Activated B cell treated with CpG ODN at 0.5 μM for 24 hours (primary cell): Measurements from ENCODE around the gene IRAK1. TPM values are rescaled to one million over a fixed set of nuclear protein-coding genes. Genes with fewer than 3 reads are reported as not detected.

ENCODE experiments used
- ATAC-seq: fragments of 200-7000 bp; cut with Tn5 transposase; one replicate; pipeline ENCODE4 v1.10.0; 2021; ENCODE audit warnings: low read depth, mild to moderate bottlenecking, moderate library complexity
- CTCF ChIA-PET: fragments of 350-600 bp; sonication (Branson Sonifier 250); formaldehyde crosslinking; loops from one replicate; lab custom pipeline; 2021; ENCODE audit warnings: antibody characterized with exemption; lab: Charles Lee
- POLR2A ChIA-PET: fragments of 350-600 bp; sonication (Branson Sonifier 250); formaldehyde crosslinking; loops from one replicate; lab custom pipeline; 2021; ENCODE audit warnings: antibody characterized with exemption; lab: Charles Lee
- DNase-seq: peaks from one replicate; pipeline ENCODE4 v3.0.0; 2022
- H3K27ac Mint-ChIP-seq: one replicate; pipeline ENCODE4 v1.8.0; 2020; ENCODE audit warnings: mixed read lengths
- H3K27me3 Mint-ChIP-seq: one replicate; pipeline ENCODE4 v1.8.0; 2021; ENCODE audit warnings: mixed read lengths
- H3K36me3 Mint-ChIP-seq: one replicate; pipeline ENCODE4 v1.8.0; 2021; ENCODE audit warnings: low read depth, mixed read lengths
- H3K4me1 Mint-ChIP-seq: one replicate; pipeline ENCODE4 v1.8.0; 2021; ENCODE audit warnings: mixed read lengths
- H3K4me3 Mint-ChIP-seq: one replicate; pipeline ENCODE4 v1.8.0; 2020; ENCODE audit warnings: mild to moderate bottlenecking, mixed read lengths
- H3K9me3 Mint-ChIP-seq: one replicate; pipeline ENCODE4 v1.8.0; 2020; ENCODE audit warnings: mixed read lengths
- intact Hi-C: fragments of 100-400 bp; cut with micrococcal nuclease; formaldehyde crosslinking; loops from one replicate; pipeline ENCODE4 v1.15.1; 2024
- total RNA-seq: library from RNA; stranded (reverse); gene quantifications from 2 replicates; pipeline ENCODE4 v1.2.3, GENCODE V29; 2022
- TF ChIP-seq, protein P1 (sequence below): fragments of 200-600 bp; IDR thresholded peaks from one replicate; pipeline ENCODE4 v1.8.0; 2022; ENCODE audit warnings: antibody characterized with exemption, mild to moderate bottlenecking

The IRAK1 gene
- total RNA-seq, 1 donor from 2014 or later = 146 TPM

GRCh38 chrX:153968754-153969124 is 51.0 kb downstream of the IRAK1 start:
- POLR2A ChIA-PET = interaction anchor here (0.9 to 8.1 kb wide), 7 partner anchors 7 to 51 kb away, joined by 3 to 114 read pairs (median 4); partner anchors contain the start of genes ARHGAP4 and IRAK1
- no peaks in the 10 kb centered on the region for H3K9me3 Mint-ChIP-seq
- H3K4me3 Mint-ChIP-seq = peak overlapping the region; percentile 100
- peaks cover 17% of the 10 kb centered on the region for H3K36me3 Mint-ChIP-seq
- CTCF ChIA-PET = interaction anchor here (1.0 to 1.6 kb wide), 3 partner anchors 21 to 45 kb away, joined by 3 to 8 read pairs (median 6); no protein-coding TSS in a partner anchor
- DNase-seq = no peak
- TF ChIP-seq, protein P1, sequence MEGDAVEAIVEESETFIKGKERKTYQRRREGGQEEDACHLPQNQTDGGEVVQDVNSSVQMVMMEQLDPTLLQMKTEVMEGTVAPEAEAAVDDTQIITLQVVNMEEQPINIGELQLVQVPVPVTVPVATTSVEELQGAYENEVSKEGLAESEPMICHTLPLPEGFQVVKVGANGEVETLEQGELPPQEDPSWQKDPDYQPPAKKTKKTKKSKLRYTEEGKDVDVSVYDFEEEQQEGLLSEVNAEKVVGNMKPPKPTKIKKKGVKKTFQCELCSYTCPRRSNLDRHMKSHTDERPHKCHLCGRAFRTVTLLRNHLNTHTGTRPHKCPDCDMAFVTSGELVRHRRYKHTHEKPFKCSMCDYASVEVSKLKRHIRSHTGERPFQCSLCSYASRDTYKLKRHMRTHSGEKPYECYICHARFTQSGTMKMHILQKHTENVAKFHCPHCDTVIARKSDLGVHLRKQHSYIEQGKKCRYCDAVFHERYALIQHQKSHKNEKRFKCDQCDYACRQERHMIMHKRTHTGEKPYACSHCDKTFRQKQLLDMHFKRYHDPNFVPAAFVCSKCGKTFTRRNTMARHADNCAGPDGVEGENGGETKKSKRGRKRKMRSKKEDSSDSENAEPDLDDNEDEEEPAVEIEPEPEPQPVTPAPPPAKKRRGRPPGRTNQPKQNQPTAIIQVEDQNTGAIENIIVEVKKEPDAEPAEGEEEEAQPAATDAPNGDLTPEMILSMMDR = no peak
- intact Hi-C loops = loop anchor here (1.0 kb wide), 1 partner anchor 83 kb away; no protein-coding TSS in a partner anchor
- no peak for ATAC-seq
- H3K4me1 Mint-ChIP-seq = peaks cover 58% of the 10 kb centered on the region
- H3K27me3 Mint-ChIP-seq = no peaks in the 10 kb centered on the region
- peak overlapping the region; percentile 18 for H3K27ac Mint-ChIP-seq

DNA sequence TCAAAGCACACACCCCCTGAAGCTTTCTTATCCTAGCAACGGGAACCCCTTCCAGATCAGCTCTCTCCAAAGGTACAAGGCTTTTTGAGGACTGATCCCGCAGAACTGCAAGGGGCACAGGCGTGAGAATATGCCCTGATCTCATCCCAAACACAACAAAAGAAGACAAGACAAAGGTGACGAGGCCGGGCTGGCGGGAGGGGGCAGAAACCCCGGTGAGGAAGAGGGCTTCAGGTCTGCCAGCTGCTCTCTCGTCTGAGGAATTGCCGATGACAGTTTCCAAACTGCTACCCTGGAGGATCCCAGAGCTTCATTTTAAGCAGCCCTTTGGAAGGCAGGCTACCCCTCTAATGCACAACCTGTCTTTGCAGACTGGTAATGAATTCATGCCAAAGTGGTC is 51.4 kb downstream of the IRAK1 start:
- ATAC-seq = no peak
- no peak for DNase-seq
- ChIA-PET CTCF (interaction anchor here (1.3 to 1.6 kb wide), 3 partner anchors 21 to 45 kb away, joined by 3 to 8 read pairs (median 6); no protein-coding TSS in a partner anchor), POLR2A (interaction anchor here (0.7 to 8.1 kb wide), 6 partner anchors 34 to 52 kb away, joined by 3 to 114 read pairs (median 4); partner anchors contain the start of genes ARHGAP4 and IRAK1)
- Mint-ChIP-seq H3K4me1 (peaks cover 54% of the 10 kb centered on the region), H3K4me3 (peak overlapping the region; percentile 75), H3K27ac (peak overlapping the region; percentile 79), H3K27me3 (no peaks in the 10 kb centered on the region), H3K36me3 (peaks cover 19% of the 10 kb centered on the region), H3K9me3 (no peaks in the 10 kb centered on the region)
- TF ChIP-seq, protein P1 = no peak
- intact Hi-C loops = no loop called here

GRCh38 chrX:153967536-153968224 is 52.0 kb downstream of the IRAK1 start:
- Mint-ChIP-seq H3K4me1 (peaks cover 51% of the 10 kb centered on the region), H3K27me3 (no peaks in the 10 kb centered on the region), H3K36me3 (peaks cover 23% of the 10 kb centered on the region), H3K4me3 (peak overlapping the region; percentile 75), H3K27ac (peak overlapping the region; percentile 79), H3K9me3 (no peaks in the 10 kb centered on the region)
- intact Hi-C loops = loop anchor here (2.0 kb wide), 2 partner anchors 15 to 567 kb away; no protein-coding TSS in a partner anchor
- TF ChIP-seq, protein P1 = no peak
- ATAC-seq (no peak), DNase-seq (peak; percentile 18)
- CTCF ChIA-PET = interaction anchor here (1.1 to 1.4 kb wide), 4 partner anchors 15 to 44 kb away, joined by 3 to 8 read pairs (median 3); no protein-coding TSS in a partner anchor
- POLR2A ChIA-PET = interaction anchor here (0.7 to 8.1 kb wide), 6 partner anchors 18 to 430 kb away, joined by 3 to 114 read pairs (median 3); partner anchors contain the start of gene ARHGAP4

DNA sequence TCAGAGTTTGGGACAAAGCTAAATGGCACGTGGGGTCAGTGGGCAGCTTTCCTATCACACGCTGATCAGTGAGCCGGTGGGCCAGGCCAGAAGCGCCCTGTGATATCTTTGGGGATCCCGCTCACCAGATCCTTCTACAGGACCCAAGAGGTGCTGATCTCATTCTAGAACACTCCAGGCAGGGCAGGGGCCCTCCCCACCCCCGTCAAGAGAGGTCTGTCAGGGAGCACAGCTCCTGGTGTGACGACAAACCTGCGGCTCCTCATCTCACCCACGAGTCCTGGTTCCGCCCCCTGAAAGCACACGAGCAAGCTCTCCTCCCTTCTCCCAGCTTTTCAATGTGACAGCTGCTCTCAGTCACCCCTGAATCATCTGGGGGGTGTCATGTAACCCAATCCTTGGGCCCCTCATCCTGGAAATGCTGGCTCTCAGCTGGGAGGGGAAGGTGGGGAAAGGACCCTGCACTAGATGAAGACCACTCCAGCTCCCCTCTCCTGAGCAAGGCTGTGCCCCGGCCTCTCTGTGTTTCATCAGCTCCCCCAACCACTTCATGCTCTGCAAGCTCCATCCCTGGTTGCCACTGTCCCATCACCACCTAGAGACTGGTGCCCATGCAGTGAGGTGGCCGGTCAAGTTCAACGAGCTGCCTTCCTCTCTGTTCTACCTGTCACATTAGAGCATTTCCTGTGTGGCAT is 52.7 kb downstream of the IRAK1 start:
- ChIA-PET POLR2A (interaction anchor here (0.6 to 8.1 kb wide), 8 partner anchors 11 to 431 kb away, joined by 3 to 114 read pairs (median 3); partner anchors contain the start of gene ARHGAP4), CTCF (interaction anchor here (0.9 to 1.3 kb wide), 4 partner anchors 14 to 44 kb away, joined by 3 read pairs; no protein-coding TSS in a partner anchor)
- ATAC-seq (no peak), DNase-seq (no peak)
- no peaks in the 10 kb centered on the region for H3K27me3 Mint-ChIP-seq
- H3K4me3 Mint-ChIP-seq = peak overlapping the region; percentile 75
- peaks cover 51% of the 10 kb centered on the region for H3K4me1 Mint-ChIP-seq
- no peaks in the 10 kb centered on the region for H3K9me3 Mint-ChIP-seq
- H3K36me3 Mint-ChIP-seq = peaks cover 26% of the 10 kb centered on the region
- intact Hi-C loops = loop anchor here (2.0 kb wide), 2 partner anchors 14 to 568 kb away; no protein-coding TSS in a partner anchor
- TF ChIP-seq, protein P1 = no peak
- peak overlapping the region; percentile 79 for H3K27ac Mint-ChIP-seq
